HL-60/S4 (cell line): ENCODE results near the gene CCDC187.

Experiments used
- in situ Hi-C: fragments of 300-500 bp; cut with MboI; formaldehyde crosslinking; loops from 2 replicates; pipeline ENCODE4 v1.14.3; 2022; ENCODE audit warnings: low sequenced_read_pairs

The CCDC187 gene

DNA sequence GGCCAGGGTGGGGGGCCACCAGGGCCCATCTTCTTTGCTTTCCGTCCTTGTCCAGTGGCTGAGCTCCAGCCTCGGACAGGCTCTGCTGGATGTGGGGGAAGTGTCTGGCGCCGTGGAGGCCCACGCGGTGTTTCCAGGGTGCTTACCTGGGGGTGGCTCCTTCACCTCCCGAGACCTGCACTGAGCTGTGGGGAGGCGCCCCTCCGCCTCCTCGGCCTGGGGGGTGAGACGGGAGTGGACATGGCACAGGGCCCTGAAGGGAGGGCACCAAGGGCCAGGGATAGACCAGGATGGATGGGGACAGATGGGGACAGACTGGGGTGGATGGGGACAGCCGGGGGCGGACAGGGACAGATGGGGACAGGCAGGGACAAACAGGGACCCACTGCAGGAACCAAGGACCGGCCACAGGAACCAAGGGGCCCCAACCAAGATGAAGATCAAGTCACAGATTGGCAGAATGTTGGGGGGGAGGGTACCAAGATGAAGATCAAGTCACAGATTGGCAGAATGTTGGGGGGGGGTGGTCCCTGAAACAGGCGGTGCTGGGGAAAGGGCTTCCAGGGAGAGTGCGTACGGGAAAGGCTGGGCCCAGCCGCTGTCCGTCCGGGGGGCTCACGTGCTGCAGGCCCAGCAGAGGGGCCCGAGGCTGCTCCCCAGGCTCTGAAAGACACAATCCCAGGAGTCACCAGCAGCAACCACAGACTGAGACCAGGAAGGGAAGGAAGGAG lies 44.9 kb downstream of the CCDC187 start:
- in situ Hi-C loops: no loop called here

DNA sequence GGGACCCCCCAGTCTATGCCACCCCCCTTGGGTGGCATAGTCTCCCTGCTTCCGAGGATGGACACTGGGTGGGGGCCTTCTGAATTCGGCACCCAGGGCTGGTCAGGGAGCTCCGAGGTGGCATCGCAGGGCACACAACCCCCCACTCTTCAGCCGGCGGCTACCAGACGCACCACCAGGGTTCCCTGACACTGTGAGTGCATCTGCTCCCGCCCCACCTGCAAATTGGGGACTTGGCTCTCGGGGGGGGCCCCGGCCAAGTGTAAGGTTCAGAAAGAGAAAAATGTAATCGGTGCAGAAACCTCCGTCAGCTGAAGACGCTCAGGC lies 45.6 kb downstream of the CCDC187 start:
- in situ Hi-C loops: no loop called here

DNA sequence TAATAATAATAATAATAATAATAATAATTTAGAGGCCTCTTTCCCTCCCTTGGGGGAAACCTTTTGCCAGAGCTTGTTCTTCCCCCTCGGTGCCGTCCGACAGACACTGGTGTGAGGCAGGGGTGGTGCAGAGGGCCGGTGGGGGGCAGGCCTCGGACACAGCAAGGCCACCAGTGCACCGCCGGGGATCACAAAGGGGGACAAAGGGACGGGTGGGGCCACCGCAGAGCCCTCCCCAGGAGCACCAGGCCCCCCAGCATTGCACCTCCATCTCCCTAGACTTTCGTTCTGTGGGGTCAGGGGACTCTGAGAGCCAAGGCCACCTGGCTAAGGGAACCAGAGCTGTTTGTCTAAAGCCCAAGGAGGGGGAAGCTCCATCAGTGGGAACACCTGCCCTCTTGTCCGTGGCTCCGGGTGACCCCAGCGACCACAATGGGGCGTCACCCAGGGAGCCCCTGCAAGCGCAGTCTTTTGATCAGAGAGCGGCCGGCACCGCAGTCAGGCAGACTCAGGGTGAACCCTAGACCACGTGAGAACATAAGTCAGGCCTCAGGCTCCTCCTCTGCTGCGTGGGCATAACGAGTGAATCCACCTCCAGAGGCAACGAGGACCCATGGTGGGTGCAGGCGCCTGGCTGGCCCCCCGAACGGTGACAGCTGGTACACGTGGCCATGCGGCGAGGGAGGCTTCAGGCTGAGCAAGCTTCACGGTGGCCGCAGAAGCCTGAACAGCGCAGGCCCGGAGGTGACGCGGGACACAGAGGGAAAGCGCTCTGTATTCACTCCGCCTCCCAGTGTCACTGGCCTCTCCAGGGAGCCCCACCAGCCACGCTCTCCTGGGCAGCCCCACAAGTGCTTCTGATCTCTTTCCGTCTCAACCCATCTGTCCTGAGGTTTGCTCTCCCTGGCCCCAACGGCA lies 46.3 kb downstream of the CCDC187 start:
- in situ Hi-C loops: no loop called here

DNA sequence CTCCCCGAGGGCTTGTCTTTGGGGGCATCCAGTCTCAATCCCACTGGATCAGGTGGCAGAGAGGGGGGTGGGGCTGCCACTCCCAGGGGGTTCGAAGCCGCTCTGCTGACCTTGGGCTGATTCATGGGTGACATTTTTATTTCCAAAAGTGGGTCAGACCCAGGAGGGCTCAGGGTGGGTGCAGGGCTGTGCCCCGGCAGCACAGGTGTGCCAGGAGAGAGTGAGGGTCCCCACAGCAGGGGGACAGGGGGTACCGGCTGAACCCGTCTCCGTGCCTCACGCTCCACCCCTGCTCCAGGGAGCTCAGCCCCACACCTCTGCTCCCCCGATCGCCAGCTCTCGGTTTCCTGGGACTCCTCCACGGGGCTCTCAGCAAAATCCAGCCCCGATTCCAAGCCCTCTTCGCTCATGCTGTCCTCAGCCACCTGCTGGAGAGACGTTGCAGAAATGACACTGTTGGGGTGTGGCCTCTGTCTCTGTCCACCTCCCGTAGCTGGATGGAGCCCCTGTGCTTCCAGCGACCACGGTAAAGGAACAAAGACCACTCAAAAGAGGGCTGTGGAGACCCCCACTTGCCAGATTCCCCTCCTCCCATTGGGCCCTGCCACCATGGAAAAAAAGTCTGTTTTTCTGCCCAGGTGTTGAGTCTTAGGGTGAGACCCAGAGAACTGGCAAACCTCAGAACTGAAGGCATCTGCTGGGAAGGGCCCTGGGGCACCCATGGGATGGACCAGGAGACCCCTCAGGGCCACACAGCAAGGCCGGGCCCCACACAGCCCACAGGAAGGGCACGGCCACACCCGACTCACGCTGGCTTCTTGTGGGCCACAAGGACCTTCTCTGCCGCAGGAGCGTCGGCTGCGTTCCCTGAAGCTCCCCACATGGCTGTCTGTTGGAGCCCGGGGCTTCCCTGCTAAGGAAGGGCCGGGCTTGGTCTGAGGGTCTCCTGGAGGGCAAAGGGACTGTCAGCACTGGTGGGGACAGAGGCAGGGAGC lies 47.7 kb downstream of the CCDC187 start:
- in situ Hi-C loops: no loop called here

DNA sequence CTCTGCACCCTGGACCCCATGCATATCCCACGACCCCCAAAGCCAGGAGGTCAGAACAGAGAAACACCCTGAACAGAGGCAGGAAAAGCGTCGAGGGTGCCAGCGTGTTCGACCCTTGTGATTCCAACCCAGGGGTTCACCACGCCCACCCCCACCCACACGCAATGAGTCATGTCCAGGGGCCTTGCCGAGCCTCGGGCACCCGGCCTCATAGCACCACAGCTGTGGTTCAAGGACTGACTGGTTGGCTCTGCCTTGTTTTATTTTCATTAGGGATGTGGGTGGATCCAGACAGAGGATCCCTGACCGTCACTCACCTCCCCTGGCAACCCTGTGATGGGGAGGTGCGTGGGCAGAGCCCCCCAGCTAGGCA lies 48.7 kb downstream of the CCDC187 start:
- in situ Hi-C loops: no loop called here

DNA sequence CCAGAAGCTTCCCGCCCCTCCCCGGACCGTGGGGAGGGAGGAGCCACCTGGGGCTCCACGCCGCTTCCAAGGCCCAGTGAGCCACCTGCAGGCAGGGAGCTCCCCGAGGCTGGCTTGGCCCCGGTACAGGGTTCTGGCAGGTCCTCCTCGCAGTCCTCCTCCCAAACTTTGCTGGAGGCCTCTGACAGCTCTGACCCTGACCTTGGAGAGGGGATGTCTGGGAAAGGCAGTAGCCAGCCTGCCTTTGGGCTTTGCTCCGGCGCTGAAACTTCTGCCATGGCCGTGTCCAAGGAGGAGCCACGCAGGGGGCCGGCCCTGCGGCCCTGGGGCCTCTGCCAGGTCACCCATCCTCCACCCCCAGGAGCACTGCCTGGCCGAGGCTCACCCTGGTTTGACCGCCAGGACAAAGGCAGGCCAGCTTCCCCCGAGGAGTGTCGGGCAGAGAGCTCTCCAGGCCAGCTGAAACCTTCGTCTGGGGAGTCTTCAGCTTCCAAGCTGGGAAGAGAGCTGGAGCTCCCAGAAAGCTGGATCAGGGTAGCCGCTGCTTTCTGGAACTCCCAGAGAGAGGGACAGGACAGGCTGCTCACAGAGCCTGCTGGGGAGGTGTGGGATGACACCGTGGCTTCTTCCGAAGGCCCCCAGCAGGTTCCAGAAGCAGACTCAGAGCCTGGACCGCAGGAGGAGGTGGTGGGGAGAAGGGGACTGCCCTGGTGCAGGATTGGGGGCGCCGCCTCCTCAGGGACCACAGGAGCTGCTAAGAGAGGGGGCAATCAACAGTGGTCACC lies 49.3 kb downstream of the CCDC187 start:
- in situ Hi-C loops: no loop called here

DNA sequence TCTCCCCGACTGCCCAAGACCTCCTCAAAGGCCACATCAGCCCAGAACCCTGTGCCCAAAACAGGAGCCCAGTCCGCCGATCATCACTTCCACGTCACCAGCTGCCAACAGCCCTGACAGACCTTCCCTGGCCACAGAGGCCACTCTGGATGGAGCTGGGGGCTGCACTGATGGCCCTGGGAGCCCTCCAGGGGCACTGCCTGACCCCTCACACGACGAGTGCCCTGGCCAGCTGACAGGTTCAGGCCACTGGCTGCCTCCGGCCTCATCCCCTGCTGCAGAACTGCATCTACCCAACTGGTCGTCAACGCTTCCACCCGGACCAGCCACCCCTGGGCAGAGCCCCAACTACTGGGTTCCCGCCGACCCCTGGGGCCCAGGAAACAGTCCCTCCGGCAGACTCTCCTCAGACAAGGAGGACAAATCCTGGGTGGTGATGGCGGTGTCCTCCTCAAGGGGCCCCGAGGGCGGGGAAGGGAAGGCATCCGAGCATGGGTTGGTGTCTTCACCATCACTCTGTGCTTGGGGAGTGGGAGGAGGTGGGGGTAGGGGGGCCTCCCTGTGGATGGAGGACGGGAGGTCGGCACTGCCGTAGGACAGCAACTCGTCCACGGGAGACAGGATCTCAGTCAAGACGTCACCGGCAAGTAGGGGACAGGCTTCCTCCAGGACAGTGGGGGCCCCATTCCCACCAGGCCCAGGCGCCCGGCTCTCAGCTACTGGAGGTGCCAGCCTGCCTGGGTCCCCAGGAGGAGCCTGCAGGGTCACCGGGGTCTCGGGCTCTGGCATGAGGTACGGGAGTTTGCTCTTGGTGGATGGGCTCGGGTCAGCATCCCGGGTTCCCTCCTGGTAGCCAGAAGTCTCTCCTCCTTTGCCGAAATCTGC lies 50.4 kb downstream of the CCDC187 start:
- in situ Hi-C loops: no loop called here

DNA sequence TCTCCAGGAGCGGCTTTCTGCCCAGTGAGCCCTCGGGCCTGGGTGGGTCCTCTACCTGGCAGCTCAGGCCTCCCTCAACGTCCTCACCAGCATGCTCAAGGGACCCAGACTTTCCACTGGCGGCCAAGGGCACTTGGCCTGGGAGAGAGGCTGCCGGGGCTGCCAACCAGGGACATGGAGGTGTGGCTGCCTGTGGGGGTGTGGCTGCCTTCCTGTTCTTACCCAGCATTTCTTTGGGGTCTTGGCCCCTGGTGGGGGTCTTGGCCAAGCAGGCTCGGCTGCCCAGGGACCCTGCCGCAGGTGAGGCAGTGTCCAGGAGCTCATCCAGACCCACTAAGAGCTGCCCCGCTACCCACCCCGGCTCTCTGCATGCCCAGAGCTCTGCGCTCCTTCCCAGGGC lies 51.0 kb downstream of the CCDC187 start:
- in situ Hi-C loops: no loop called here

DNA sequence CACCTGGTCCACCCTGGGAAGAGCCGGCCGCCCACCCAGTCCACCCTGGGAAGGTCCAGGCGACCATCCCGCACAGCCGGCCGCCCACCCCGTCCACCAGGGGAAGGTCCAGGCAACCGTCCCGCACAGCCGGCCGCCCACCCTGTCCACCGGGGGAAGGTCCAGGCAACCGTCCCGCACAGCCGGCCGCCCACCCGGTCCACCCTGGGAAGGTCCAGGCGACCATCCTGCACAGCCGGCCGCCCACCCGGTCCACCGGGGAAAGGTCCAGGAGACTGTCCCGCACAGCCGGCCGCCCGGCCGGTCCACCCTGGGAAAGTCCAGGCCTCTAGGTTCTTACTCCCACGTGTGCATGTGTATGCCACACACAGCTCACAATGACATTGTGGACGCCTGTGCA lies 51.6 kb downstream of the CCDC187 start:
- in situ Hi-C loops: no loop called here

DNA sequence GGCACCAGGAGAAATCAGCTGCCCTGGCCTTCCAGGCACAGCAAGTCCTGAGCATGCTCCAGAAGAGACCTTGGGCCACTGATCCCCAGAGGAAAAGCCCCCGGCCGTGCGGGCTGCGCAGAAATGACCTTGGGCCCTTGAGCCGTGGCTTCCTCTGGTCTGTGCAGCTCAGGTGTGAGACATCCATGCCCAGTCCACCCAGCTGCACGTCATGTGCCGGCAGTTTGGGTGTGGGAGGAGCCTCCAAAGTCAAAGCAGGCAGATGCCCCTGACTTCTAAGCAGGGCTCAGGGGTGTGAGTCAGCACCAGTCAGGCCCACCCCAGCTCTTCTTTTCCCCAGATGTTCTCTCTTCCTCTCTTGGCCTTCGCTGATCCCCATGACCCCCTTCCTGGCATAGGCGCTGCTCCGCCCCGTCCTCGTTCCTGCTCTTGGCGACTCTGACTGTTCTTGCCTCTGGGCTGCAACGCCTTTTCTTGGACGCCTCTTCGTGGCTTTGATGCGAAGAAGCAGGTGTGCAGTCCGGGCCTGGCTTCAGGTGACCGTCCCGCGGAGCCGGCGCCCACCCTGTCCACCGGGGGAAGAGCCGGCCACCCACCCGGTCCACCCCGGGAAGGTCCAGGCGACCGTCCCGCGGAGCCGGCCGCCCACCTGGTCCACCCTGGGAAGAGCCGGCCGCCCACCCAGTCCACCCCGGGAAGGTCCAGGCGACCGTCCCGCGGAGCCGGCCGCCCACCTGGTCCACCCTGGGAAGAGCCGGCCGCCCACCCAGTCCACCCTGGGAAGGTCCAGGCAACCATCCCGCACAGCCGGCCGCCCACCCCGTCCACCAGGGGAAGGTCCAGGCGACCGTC lies 52.4 kb downstream of the CCDC187 start:
- in situ Hi-C loops: no loop called here

DNA sequence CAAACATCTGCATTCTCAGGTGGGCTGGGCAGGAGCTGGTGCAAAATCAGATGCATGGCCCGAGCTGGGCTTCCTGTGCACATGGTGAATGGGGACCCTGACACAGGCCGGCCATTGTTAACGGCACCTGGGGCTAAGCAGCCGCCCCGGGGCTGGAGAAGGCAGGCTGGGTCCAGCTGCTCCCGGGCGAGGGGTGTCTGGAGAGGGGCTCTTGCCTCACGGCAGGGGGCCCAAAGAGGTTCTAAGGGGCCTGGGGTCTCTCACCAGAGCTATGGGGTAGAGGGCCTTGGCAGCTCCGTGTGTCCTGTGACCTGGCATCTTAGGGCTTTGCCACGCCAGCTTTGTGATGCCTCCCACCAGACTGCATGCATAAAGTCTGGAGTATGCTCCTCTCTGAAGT lies 53.2 kb downstream of the CCDC187 start:
- in situ Hi-C loops: no loop called here

DNA sequence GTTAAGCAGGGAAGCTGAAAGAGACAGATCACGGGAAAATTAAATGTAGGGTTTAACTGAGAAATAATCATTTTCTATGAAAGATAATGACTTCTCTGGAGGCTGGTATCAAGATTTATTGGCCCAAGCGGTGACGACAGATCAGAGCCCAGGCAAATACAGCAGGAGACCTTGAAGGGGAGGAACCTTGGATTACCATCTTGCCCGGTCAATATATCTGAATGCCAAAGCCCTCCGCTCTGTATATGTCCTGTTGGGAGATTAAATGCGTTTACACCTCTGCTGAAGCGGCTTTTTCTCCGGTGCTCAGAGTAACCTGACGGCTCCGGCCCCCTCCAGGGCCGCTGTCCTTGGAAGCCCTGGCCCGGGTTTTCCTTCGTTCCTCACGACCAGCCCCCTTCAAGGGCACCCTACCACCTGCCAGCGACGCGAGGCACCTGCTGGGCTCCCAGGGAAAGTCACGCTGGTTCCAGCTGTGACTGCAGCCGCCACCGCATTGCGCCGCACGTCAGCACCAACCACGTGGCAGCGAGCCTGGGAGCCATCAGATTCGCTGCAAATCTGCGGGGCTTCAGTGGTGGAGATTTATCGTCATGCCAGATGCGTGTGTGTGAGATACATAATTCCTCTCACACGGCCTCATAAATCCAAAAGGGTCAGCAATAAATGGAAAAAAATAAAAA lies 53.9 kb downstream of the CCDC187 start:
- in situ Hi-C loops: no loop called here

DNA sequence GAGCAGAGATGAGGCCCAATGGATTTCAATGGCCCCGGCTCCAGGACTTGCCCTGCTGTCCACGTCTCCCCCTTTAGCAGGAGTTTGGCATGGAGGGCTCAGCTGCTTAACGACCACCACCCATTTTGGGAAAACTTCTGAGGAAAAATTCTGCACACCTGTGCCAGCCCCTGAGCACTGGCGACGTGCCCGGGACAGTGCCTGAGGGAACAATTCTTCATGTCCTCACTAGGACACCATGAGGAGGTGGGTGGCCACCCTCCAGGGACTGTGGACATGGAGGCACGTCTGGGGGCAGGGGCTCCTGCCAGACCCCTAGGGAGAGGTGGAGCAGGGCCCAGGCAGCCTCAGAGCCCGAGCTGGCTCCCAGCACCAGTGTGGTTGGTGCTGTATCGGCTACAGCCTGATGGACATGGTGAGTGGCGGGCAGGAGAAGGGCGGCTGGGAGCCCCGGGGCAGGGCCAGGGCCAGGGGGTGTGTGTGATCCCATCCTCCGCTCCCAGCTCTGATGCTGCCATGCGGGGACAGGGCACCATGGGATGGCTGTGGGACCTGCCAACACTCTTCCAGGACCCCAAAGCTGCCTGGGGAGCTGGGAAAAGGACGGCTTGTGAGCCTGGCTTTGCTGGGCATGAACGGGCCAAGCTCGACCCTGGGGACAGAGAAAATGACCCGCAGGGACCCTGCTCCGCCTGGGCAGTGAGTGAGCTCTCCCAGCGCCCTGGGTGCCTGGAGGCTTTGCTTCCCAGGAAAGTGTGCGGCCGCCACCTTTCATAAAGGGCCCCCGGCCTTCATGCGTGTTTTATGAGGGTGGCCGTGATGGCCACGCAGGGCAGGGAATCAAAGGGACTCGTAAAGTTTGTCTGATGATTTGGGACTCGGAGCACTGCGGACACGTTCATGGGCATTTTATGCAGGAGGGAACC lies 54.7 kb downstream of the CCDC187 start:
- in situ Hi-C loops: no loop called here

DNA sequence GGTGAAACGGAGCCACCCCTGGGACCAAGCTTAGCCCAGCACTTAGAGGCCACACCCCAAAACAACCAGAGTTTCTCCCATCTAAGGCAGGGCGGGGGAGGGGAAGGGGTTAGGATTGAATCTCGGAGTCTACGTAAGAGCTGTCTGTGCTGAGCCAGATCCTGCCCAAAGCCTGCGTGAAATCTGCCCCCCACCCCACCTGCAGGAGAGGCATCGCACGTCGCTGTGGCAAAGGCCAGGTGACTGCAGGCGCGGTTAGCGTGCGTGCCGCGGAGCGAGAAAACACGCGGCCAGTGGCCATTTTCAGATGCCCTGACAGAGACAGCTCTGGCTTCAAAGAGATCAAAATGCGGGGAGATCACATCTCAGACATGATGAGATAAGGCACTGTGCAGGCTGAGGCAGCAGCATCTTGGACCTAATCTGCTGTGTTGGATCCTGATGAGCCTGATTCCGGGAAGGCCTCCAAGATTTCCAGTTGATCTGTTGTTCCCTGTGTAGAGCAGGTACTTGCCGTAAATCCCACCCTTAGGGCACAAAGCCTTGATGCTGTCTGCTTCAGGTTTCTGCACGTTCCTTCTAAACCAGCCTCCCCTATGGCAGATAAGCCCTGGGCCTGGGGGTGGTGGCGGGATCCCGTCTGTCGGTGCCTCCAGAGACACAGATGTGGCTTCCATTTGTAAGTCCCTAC lies 55.8 kb downstream of the CCDC187 start:
- in situ Hi-C loops: no loop called here

DNA sequence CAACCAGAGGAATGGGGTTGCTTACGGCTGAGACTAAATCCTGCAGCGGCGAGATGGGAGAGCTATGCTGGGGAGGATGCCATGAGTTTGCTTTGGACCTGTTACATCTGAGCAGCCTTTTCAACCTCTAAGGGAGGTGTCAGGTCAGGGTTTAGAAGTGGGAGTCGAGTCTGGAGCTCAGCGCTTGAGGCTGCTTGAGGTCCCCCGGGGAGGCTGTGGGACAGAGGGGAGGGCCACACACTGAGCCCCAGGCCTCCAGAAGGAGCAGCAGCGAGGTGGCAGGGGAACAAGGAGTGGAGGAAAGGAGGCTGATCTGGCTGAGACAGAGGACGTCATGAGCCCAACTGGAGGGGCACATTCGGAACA lies 56.4 kb downstream of the CCDC187 start:
- in situ Hi-C loops: no loop called here

DNA sequence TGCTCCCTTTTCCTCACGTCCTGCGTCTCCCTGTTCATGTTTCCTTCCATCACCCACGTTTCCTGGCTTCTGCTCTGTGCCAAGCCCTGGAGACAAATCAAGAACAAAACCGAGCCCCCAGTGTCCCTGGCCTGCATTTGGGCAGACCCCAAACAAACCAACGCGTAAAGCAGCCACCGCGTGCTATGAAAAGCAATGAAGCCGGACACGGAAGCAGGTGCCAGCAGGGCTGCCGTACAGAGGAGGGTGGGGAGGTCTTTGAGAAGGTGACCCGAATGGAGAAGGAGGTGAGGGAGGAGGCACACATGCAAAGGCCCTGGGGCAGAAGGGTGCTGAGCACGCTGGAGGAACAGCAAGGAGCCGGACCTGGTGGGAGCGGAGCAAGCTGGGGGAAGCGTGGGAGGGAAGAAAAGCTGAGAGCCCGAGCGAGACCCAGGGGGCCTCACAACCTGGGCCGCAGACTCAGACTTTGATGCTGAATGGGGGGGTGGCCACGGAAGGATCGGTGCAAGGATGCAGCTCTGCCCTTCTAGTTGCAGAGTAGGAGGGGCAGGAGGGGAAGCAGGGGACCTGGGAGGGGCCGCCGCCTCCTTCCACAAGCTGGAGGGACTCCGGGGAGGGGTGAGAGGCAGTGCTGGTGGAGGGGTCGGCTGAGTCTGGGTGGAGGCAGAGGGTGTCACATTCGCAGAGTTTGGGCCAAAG lies 56.9 kb downstream of the CCDC187 start:
- in situ Hi-C loops: no loop called here
